22Rv1 (cell line): ENCODE measurements around the gene B4GALNT2.

Experiments
- H3K27ac ChIP-seq: fragments of 450-650 bp; 2 replicates; pipeline ENCODE4 v1.5.1; 2017
- ZFX ChIP-seq: fragments of 450-650 bp; IDR thresholded peaks from 2 replicates; pipeline ENCODE4 v1.6.1; 2017; ENCODE audit warnings: antibody characterized with exemption, borderline replicate concordance
- TF ChIP-seq, protein P1 (sequence below): fragments of 450-650 bp; IDR thresholded peaks from 2 replicates; pipeline ENCODE4 v1.5.1; 2017; ENCODE audit warnings: mild to moderate bottlenecking

Gene B4GALNT2

DNA sequence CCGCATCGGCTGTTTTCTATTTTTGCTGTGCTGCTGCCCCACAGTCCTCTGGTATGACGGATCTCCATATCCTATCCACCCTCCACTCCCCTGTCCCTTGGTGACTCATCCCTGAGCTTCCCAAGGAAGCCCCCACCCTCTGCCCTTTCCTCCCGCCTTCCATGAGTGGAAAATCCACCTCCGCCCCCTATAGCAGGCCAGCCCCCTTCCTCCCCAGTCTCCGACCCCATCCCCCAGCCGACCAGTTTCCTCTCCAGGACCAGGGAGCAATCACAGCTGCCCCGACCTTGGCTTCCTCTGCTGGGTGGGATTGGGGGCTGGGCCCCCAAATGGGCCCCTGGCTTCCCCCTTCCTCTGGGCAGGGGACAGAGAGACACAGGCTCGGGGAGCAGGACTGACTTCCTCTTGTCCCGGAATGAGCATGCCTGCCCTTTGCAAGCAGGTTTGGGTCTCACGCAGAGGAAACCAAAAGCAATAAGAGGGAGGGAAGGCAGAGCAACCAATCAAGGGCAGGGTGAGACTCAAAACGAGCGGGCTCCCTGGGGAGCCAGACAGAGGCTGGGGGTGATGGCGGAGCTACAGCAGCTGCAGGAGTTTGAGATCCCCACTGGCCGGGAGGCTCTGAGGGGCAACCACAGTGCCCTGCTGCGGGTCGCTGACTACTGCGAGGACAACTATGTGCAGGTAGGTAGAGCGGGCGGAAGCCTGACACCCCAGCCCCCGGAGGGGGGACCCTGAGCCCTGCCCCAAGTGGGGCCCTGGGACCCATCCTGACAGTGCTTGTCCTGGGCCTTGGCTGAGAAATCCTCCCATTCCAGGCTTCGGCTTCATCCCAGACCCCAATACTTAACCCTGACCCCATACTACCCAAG lies 77.8 kb downstream of the B4GALNT2 start, which contains the start of the genes ABI3 and GNGT2:
Gene ABI3, plus strand, starts transcription at position 550 of the 872 bp plus-strand sequence. Its CDS starts 18 bp downstream, at position 568.
Gene GNGT2, minus strand, starts transcription at position 417 of the 872 bp plus-strand sequence. CDS start 3,152 bp downstream, outside the sequence.
- TF ChIP-seq ZFX, result no peak
- TF ChIP-seq, protein P1, sequence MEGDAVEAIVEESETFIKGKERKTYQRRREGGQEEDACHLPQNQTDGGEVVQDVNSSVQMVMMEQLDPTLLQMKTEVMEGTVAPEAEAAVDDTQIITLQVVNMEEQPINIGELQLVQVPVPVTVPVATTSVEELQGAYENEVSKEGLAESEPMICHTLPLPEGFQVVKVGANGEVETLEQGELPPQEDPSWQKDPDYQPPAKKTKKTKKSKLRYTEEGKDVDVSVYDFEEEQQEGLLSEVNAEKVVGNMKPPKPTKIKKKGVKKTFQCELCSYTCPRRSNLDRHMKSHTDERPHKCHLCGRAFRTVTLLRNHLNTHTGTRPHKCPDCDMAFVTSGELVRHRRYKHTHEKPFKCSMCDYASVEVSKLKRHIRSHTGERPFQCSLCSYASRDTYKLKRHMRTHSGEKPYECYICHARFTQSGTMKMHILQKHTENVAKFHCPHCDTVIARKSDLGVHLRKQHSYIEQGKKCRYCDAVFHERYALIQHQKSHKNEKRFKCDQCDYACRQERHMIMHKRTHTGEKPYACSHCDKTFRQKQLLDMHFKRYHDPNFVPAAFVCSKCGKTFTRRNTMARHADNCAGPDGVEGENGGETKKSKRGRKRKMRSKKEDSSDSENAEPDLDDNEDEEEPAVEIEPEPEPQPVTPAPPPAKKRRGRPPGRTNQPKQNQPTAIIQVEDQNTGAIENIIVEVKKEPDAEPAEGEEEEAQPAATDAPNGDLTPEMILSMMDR, result no peak
- no peak within 1 kb of the TSS for H3K27ac ChIP-seq

DNA sequence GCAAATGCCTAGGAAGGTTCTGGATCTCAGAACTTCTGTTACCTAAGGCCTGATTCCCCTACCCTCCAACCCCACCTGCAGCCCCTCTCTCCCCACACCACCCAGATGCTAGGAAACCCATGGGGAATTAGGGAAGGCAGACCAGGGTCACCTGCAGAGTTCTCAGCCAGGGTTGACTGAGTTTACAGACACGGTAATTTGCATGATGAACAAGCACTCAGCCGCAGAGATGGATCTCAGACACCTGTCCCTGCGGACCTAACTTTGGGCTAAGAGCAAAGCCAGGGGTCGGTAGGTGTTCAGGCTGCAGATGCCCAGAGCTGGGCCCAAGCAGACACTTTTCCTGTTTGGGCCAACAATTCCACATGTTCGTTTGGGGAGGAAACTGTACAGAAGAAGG lies 80.8 kb downstream of the B4GALNT2 start:
- TF ChIP-seq ZFX, result no peak
- TF ChIP-seq, protein P1, result no peak
- H3K27ac ChIP-seq, result no peak overlapping the region

DNA sequence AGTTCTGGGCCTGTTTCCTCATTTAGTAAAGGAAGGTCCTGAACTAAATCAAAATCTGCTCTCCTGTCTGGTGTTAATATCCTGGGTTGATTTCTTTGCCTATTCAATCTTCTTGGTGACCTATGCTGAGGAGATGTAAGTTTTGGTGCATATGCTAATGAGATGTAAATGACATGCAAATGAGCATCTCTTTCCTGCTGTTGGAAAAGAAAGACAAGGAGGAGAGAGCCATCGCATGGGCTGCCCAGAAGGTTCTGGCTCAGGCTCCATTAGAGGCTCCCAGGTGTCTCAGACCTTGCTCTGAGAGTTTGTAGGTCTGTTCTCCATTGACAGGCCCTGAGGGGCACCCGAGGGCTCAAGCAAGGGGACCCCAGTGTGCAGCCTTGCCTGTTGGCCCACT lies 81.3 kb downstream of the B4GALNT2 start:
- no peak for TF ChIP-seq ZFX
- TF ChIP-seq, protein P1, result no peak
- H3K27ac ChIP-seq, result no peak overlapping the region

DNA sequence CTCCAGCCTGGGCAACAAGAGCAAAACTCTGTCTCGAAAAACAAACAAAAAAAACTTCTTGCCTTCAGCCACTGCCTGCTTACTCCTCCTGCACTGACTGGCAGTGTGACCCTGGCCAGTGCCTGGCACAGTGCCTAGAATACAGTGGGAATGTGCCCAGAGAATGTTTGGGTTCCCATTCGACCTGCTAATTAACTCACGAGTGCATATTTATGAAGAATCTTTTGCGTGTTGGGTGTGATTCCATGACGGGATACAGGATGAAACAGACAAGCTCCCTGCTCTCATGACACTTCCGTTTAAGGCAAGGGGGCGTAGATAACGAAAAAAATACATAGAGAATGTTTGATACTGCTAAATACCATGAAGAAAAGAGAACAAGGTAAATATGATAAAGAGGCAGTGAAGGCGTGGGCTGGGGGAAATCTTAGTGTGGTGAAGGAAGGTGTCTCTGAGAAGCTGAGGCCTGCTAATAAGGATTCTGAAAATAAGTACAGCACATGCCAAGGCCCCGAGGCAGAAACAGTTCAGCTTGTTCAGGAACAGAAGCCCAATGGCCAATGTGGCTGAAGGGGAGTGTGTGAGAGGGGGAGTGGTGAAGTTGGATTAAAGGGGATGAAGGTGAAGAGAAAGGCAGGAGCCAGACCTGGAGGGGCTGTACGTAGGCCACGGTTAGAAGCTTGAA lies 82.2 kb downstream of the B4GALNT2 start:
- TF ChIP-seq, protein P1, result no peak
- TF ChIP-seq ZFX, result no peak
- H3K27ac ChIP-seq, result no peak overlapping the region

DNA sequence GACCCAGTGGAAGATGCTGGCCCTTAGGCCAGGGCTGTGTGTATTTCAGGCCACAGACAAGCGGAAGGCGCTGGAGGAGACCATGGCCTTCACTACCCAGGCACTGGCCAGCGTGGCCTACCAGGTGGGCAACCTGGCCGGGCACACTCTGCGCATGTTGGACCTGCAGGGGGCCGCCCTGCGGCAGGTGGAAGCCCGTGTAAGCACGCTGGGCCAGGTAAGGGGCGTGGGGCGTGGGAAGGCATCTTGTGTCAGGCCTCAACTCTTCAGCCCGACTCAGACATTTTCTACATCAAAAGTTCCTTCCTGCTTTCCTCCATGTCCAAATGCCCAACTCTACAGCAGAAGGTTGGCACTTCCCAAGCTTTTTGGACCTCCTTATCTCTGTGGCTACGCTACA lies 83.9 kb downstream of the B4GALNT2 start:
- no peak overlapping the region for H3K27ac ChIP-seq
- no peak for TF ChIP-seq ZFX
- TF ChIP-seq, protein P1, result no peak

GRCh38 chr17:49216953-49217650 lies 84.5 kb downstream of the B4GALNT2 start:
- no peak overlapping the region for H3K27ac ChIP-seq
- TF ChIP-seq ZFX, result no peak
- TF ChIP-seq, protein P1, result no peak
